Stimulated activated CD8-positive, alpha-beta memory T cell treated with anti-CD3 and anti-CD28 coated beads, Interleukin-2, amount 100 ng/mL, for 48 hours (primary cell): ENCODE results near the gene IRX4.

Source experiments
- DNase-seq, 2 donors: peaks; one replicate each; pipeline ENCODE4 v3.0.0-alpha.2; 2020; ENCODE audit warnings: low read depth in 2 of 2

IRX4 gene

GRCh38 chr5:1892211-1892610 is 9.5 kb upstream of the IRX4 start:
- DNase-seq: no peak

GRCh38 chr5:1891391-1891790 is 8.7 kb upstream of the IRX4 start:
- no peak for DNase-seq

GRCh38 chr5:1890296-1890695 is 7.6 kb upstream of the IRX4 start:
- DNase-seq: no peak

GRCh38 chr5:1889321-1890065 is 6.8 kb upstream of the IRX4 start:
- DNase-seq: no peak

GRCh38 chr5:1888541-1889251 is 6.0 kb upstream of the IRX4 start:
- no peak for DNase-seq

GRCh38 chr5:1887588-1888360 is 5.0 kb upstream of the IRX4 start:
- no peak for DNase-seq

GRCh38 chr5:1886846-1887587 is 4.3 kb upstream of the IRX4 start:
- no peak for DNase-seq

- no peak for DNase-seq
These were observed 3.4 kb upstream of the IRX4 start for GRCh38 chr5:1885868-1886845.

GRCh38 chr5:1885404-1885755 is 2.7 kb upstream of the IRX4 start:
- no peak for DNase-seq

GRCh38 chr5:1884678-1885403 is 2.1 kb upstream of the IRX4 start:
- no peak for DNase-seq

- DNase-seq: no peak
These were observed 1.4 kb upstream of the IRX4 start for GRCh38 chr5:1883925-1884677.

GRCh38 chr5:1883120-1883924 is 597 bp upstream of the IRX4 start:
- DNase-seq: no peak

- DNase-seq: no peak
These were observed 891 bp downstream of the IRX4 start for GRCh38 chr5:1881731-1882336.

GRCh38 chr5:1881098-1881572 is 1.6 kb downstream of the IRX4 start:
- no peak for DNase-seq

- no peak for DNase-seq
These were observed 2.2 kb downstream of the IRX4 start for GRCh38 chr5:1880377-1881025.

GRCh38 chr5:1879292-1880263 is 3.1 kb downstream of the IRX4 start:
- no peak for DNase-seq
